Activated CD4-positive, alpha-beta T cell treated with anti-CD3 and anti-CD28 coated beads, Interleukin-2, amount 50 U/mL, for 24 hours (primary cell): ENCODE measurements around the gene RFC4.

ENCODE experiments used
- DNase-seq, 2 donors: peaks; one replicate each; pipeline ENCODE4 v3.0.0-alpha.2; 2020; ENCODE audit warnings: low read depth in 1 of 2, low spot score in 1 of 2

Gene RFC4

DNA sequence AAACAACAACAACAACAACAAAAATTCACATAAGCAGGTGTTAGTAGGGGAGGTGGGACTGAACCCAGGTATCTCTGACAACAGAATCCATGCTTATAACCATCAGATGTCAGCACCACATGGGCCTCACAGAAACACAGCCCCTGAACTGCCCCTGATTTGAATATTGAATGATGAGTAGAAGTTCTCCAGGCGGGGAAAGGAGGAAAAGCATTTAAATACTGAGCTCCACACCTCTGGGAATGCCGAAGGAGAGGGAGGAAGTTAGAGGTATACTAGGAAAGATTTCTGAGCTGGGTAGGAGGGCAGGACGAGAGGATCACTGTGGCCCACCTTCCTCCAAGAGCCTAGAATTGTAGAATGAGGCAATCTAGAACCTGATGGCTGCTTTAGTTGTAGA is 54.8 kb downstream of the RFC4 start:
- no peak for DNase-seq

DNA sequence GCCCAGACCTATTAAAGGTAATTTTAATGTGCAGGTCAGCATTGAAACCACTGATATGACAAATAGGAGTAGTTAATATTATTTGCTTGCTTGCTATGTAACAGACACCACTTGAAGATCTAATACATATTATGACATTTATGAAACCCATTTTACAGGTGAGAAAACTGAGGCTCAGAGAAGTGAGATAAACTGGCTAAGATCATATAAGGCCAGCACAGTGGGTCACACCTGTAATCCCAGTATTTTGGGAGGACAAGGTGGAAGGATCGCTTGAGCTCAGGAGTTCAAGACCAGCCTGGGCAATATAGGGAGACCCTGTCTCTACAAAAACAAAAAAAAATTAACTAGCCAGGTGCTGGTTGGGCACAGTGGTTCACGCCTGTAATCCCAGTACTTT is 56.0 kb downstream of the RFC4 start:
- DNase-seq, result no peak

DNA sequence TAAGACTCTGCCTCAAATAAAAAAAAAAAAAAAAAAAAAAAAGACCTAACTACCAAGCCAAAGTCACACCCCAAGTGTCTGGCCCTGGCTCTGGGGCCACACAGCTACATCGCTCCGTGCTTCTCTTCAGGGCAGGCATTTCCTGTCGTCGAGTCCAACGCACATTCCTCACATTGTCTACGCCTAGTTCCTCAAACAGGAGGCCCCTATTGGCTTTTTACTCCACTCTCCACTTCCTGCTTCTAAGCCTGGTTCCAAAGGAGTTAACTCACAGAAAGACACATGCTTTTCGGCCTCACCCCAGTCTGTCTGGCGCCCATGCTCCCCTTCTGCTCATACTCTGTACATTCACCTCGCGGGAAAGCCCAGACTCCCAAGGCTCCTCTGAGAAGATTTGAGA is 60.3 kb downstream of the RFC4 start:
- no peak for DNase-seq

DNA sequence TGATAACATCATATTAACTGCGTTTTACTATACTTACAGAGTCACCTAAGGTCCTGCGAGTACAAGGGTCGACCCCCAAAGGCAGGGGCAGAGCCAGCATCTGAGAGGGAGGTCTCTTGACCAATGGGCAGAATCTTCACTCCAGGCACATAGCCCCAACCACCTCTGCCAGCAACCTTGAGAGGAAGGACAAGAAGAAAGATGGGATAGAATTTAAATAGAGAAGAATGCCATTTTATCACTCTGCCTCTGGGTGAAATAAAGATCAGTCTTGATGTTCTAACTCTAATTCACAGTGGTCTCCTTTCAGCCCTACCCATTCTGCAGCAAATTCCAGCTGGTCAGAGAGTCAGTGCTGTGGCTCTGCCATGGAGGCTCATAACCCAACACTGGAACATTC is 62.6 kb downstream of the RFC4 start:
- no peak for DNase-seq

- no peak for DNase-seq
These were observed 63.5 kb downstream of the RFC4 start for GRCh38 chr3:186742618-186743380.
